SW480 (cell line): ENCODE measurements around the gene KRTAP1-4.
"Not testable (repeated sequence)": the region's sequence is repeated elsewhere in the genome, so short reads cannot be mapped to it uniquely, and the experiment has no call there.

Experiments
- DNase-seq: peaks from one replicate; pipeline ENCODE4 v3.0.0-alpha.2; 2016; ENCODE audit warnings: low spot score

Gene KRTAP1-4, protein sequence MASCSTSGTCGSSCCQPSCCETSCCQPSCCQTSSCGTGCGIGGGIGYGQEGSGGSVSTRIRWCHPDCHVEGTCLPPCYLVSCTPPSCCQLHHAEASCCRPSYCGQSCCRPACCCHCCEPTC

DNA sequence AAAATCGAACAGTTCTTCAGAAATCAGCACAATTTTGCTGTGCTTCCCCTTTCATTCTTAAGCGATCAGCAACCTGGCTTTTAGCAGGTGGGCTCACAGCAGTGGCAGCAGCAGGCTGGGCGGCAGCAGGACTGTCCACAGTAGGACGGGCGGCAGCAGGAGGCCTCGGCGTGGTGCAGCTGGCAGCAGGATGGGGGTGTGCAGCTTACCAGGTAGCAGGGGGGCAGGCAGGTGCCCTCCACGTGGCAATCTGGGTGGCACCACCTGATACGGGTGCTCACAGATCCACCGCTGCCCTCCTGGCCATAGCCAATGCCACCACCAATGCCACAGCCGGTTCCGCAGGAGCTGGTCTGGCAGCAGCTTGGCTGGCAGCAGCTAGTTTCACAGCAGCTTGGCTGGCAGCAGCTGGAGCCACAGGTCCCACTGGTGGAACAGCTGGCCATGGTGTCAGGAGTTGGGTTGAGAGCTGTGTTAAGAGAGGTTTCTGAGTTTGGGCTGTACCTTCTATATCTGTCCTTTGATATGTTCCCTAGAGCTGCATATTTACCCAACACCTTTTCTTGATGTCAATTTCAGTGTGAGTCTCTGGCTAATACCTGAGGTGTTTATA is at the start of gene KRTAP1-4:
KRTAP1-4 (minus strand) TSS at position 563 of the 613 bp plus-strand sequence; CDS start at position 446, 117 bp downstream.
- DNase-seq = no peak

DNA sequence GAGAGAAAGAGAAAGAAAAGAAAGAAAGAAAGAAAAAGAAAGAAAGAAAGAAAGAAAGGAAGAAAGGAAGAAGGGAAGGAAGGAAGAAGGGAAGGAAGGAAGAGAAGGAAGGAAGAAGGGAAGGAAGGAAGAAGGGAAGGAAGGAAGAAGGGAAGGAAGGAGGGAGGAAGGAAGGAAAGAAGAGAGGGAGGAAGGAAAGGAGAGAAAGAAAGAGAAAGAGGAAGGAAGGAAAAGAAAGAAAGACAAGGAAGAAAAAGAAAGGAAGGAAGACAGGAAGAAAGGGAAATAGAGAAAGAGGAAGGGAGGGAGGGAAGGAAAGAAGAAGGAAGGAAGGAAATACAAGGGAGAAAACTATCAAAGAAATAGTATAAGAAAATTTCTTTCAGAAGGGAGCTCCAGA is 46.8 kb upstream of the KRTAP1-4 start:
- DNase-seq = no peak

DNA sequence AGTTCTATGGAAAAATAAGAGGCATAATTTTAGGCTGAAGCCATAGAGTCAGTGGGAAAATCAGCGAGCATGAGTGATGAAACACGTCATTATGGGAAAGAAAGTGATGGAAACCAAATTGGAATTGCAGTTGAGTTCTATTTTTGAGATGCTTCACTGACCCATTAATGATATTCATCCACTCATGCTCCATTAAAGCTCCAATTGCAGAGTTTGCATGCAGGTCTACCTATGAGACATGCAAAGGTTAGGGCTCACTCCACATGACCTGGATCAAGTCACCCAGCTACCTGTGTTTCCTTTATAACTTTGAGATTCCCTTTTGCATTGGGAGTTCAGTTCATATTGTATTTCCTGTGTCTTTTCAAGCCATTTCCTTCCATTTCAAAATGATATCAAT is 43.7 kb upstream of the KRTAP1-4 start:
- no peak for DNase-seq

DNA sequence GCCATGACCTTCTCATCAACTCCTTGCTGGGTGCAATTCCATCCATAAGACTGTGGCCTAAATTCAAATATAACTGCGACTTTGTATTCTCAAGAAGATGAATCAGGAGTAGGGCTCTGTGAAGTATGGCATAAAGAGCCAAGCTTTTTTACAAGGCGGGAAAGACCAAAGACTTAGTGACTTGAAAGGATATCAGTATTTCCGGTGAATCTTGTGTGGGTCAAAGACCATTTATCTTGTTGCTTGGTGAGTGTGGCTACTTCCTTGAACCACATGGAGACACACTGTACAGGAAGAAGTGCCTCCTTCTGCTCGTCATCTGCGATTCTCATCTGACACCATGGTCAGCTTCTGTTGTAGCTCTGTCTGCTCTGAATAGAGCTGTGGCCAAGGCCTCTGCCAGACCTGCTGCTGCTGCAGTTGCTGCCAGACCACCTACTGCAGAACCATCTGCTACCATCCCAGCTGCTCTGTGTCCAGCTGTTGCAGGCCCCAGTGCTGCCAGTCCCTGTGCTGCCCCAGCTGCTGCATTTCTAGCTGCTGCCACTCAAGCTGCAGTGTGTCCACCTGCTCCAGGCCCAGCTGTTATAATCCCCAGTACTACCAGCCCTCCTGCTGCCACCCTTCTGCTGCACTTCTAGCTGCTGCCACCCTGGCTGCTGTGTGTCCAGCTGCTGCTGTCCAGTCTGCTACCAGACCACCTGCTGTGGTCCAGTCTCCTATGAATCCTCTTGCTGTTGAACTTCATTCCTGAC is 41.8 kb upstream of the KRTAP1-4 start:
- DNase-seq = no peak

DNA sequence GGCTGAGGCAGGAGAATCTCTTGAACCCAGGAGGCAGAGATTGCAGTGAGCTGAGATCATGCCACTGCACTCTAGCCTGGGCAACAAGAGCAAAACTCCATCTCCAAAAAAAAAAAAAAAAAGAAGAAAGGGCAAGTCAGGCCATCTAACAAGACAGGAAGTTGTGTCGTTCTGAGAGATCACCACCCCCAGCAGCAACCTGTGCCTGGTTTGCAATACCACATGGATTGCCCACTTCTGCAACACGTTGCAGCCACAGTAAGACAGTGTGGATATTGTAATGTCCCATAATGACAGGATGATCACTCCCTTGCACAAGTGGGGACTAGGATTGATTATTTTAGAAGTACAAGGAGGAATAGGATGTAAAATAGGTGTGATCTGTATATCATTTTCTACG is 39.0 kb upstream of the KRTAP1-4 start:
- no peak for DNase-seq

DNA sequence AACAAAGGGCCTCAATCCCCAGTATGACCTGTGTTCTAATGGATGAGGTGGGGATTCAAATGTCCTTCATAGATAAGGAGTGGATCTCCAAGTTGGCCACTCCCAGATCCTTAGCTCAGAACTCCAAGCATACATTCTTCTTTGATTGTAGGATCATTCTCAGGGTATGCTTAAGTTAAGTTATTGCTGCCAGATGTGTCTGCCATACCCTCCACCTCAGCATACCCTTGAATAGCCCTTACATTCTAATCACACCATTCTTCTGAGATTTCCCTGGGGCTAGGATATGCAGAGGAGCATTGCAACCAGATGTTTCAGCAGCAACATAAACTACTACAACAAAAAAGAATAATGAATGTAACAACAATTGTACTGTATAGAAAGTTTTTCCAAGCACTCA is 37.3 kb upstream of the KRTAP1-4 start:
- no peak for DNase-seq

DNA sequence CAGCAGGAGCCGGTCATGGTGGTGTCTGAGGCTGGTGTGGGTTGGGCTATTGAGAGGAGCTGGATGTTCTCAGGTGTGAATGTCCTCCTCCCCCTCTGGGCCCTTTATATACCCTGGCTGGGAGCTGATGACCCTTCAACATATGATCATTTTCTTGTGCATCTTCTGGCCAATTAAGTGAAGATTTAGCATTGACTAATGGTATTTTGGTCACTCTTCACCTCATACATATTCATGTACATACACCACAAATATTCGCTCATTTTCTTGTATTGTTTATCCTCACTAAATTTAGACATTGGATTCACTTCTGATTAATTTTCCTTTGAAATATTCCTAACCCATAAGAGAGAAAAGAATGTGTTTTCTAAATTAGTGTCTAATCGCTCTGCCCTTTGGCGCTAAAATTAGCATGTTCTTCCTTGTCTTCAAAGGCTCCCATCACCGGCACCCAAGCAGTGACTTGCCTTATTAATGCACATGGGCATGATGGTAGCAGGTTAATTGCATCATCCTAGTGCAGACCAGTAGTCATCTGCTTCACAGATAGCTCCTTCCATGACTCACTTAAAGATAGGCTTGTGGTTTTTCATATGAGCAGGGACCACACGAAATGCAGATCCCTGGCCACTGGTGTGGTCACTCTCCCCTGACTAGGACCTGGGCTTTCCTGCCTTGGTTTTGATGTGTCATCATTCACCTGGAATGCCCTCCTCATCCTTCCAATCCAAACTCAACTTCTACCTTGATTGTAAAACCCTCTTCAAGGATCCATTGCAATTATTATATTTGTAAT is 36.0 kb upstream of the KRTAP1-4 start, which contains the start of gene KRTAP2-4:
KRTAP2-4 (minus strand) TSS at position 51 of the 796 bp plus-strand sequence; CDS start at position 17, 34 bp downstream.
- DNase-seq = peak; percentile 94

DNA sequence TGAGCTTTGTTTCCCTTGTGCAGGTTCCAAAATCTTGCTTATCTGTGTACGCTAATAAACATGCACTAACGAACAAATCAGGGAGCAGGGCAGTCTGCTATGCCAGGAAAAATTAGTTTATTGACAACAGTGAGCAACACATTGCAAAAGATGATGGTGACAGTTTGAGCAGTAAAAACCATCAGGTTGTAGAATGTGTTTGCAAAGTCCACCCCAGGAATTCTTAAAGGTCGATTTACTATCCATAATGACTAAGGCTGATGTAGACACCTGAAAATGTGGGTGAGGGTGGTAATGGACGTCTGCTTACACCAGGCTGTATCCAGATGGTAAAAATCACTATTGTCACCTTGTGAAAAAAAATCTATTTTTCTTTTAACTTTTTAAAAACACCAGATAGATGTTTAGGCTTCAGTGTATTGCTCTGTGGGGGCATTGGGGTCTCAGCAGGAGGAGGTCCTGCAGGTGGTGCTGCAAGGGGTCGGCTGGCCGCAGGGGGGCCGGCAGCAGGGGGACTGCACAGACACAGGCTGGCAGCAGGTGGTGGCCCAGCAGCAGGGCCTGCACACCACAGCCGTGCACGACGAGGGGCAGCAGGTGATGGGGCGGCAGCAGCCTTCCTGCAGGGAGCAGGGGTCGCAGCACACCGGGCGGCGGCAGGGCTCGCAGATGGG is 35.2 kb upstream of the KRTAP1-4 start:
- not testable (repeated sequence) for DNase-seq

DNA sequence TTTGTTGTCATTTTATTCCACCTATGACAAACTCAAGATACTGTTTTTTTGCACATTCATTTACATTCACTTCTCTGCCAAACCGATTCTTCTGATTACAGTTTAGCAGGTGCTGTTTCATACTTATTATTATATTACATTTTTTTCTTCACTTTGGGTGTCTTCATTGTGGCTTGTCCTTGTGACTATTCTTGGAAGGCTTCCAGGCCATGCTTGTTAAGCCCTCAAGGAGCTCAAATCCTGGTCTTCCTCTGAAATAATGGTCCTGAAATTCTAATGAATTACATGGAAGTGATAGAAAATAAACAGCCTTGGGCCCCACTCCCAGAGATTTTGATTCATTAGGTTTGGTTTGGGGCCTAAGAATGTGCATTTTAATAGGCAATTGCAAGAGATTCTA is 34.3 kb upstream of the KRTAP1-4 start:
- no peak for DNase-seq

DNA sequence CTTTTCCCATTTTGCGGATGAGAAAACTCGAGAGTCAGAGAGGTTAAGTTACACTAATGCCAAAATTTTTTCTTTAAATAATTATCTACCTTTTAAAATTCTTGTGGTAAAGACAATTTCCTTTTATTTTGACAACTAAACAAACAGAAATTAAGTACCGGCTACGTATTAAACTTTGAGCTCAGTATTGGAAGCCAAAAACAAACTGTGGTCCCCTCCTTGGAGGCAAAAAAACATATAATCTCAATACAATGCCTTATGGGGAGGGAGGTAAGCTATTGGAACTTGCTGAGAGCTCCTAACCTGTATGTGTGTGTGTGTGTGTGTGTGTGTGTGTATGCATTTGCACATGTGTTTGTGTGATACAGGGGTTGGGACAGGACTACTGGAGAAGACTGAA is 33.5 kb upstream of the KRTAP1-4 start:
- DNase-seq = no peak

DNA sequence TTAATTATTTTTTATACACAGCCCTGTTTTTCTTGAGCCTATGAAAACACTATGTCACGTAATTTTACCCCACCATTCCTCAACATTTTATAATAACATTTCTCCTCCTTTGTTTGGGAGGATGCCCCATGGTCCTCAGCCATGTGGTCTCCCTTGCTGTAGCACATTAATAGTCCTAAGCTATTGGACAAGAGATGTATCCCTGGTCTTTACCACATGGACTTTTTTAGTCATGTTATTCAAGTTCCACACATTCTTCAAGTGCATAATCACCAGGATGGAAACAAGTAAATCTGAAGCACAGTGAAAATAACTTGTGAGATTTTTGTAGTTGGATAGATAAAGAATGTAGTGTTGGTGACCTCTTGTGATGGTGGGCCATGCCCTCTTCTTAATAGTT is 32.0 kb upstream of the KRTAP1-4 start:
- peak; percentile 40 for DNase-seq

DNA sequence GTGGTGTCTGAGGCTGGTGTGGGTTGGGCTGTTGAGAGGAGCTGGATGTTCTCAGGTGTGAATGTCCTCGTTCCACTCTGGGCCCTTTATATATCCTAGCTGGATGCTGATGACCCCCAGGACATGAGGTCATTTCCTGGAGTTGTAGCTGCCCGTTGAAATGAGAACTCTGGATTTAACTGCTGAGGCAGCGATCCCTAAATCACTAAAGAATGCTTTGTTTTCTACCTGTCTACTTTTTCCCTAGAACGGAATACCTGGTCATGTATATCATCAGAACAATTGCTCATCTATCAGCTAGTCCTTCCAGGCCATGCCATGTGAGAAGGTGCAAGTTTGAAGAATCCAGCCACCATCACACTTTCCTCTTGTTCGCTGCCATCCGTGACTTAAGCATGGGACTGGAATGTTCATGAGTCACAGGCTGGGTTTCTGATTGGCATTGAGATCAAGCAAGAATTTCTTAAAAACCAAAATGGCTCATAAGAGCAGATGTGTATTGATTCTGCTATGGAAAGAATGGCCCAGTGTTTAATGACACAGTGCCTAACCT is 30.1 kb upstream of the KRTAP1-4 start, which contains the start of gene KRTAP2-3:
KRTAP2-3 (minus strand) TSS at position 63 of the 553 bp plus-strand sequence. CDS start 64 bp downstream, outside the sequence.
- peak; percentile 81 for DNase-seq

DNA sequence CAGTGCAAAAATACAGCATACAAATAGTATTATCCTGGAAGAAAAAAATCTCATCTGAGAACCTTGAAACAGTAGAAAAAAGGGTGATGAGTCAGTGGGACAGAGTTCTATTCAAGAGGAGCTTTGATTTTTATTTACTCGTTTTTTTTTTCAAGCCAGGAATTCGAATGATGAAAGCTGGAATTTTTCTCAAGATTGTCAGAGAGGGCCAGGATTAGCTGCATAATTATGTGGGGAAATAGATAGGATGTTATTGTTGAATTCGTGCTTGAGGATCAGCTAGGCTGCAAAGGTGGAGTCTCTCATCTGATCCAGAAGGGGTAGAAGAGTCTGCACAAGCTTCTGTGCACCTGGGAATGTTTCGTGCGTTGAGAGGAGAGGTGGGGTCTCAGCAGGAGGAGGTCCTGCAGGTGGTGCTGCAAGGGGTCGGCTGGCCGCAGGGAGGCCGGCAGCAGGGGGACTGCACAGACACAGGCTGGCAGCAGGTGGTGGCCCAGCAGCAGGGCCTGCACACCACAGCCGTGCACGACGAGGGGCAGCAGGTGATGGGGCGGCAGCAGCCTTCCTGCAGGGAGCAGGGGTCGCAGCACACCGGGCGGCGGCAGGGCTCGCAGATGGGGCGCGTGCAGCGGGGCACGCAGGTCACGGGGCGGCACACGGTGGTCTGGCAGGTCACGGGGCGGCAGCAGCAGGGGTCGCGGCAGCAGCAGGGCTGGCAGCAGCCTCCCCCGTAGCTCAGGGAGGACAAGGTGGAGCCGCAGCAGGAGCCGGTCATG is 29.5 kb upstream of the KRTAP1-4 start:
- DNase-seq = peak; percentile 60

DNA sequence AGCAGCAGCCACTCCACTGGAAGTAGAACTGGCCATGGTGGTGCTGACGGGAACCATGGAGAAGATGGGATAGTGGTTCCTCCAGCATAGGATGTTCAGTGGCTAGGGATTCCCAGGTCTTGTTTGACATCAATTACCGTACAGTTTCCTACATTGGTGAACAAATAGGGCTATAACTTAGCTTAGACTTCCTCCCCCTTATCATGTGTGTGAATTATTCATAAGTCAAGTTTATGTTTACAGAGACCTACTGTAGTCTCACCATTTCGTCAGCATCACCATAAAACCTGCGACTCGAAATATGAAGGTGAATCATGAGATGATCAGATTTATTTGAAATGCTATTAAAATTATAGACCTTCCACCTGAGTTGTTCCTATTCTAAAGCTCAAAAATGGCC is 28.7 kb upstream of the KRTAP1-4 start:
- DNase-seq = no peak

DNA sequence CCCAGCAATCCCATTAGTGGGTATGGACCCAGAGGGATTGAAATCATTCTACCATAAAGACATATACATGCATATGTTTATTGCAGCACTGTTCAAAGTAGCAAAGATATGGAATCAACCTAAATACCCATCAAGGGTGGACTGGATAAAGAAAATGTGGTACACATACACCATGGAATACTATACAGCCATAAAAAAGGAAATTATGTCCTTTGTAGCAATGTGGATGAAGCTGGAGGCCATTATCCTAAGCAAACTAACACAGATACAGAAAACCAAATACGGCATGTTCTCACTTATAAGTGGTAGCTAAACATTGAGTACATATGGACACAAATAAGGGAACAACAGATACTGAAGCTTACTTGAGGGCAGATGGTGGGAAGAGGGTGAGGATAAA is 27.6 kb upstream of the KRTAP1-4 start:
- DNase-seq = no peak

DNA sequence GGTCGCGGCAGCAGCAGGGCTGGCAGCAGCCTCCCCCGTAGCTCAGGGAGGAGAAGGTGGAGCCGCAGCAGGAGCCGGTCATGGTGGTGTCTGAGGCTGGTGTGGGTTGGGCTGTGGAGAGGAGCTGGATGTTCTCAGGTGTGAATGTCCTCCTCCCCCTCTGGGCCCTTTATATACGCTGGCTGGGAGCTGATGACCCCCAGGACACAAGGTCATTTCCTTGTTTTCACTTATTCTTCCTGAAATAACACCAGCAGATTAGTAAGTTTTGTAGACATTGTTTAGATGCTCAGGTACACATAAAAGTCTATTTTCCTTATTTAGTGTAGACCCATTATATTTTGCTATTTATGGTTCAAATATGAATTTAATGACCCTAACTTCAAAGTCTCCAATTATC is 25.1 kb upstream of the KRTAP1-4 start, which contains the start of gene KRTAP2-2:
KRTAP2-2 (minus strand) TSS at position 101 of the 400 bp plus-strand sequence; CDS start at position 82, 19 bp downstream.
- not testable (repeated sequence) for DNase-seq

DNA sequence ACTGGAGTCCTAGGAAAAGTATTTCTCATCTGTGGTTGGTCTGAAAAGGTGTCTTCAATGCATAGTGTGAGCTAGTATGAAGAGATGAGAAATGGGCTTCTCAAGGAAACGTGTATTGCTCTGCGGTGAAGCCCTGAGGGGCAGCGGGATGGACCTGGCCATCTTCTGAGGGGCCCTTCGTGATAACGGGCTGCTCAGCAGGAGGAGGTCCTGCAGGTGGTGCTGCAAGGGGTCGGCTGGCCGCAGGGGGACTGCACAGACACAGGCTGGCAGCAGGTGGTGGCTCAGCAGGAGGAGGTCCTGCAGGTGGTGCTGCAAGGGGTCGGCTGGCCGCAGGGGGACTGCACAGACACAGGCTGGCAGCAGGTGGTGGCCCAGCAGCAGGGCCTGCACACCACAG is 24.6 kb upstream of the KRTAP1-4 start:
- DNase-seq = not testable (repeated sequence)

DNA sequence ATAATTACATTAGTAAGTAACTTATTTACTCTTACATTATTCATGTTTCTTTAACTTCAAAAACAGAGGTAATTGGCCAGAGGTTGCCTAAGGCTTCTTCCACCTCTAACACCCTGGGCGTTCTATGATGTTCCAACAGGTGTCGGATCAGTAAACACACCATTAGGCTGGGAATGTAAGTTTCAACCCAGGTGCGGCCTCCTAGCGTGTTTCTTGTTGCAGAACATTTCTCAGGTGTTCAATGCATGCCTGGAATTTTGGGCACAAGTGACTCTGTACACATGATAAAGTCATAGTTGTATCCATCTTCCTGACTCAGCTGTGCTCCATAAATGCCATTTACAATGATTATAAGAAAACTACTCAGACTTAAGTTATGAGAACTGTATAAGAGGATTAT is 24.0 kb upstream of the KRTAP1-4 start:
- DNase-seq = no peak

DNA sequence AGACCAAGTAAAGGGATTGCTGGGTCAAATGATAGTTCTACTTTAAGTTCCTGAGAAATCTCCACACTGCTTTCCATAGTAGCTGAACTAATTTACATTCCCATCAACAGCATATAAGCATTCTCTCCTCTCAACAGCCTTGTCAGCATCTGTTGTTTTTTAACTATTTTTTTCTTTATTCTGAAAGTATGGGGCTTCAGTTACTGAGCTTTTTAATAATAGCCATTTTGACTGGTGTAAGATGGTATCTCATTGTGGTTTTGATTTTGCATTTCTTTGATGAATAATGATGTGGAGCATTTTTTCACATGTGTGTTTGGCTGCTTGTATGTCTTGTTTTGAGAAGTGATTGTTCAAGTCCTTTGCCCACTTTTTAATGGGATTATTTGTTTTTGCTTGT is 22.6 kb upstream of the KRTAP1-4 start:
- DNase-seq = no peak

DNA sequence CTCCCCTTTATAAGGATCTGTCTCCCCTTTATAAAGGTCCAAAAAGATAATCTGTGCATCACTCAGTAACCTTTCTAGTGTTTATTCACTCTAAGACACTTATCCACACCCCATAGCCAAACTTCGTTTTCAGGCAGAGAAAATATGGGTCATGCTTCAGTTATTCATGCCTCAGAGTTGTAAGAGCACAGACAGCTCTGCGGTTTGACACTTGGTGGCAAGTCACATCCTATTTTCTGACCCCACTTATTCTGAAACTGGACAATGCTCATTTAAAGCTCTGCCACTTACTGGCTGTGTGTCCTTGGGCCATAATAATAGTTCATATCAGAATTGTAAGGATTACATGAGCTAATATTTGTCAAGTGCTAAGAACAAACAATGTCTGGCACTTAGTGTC is 19.1 kb upstream of the KRTAP1-4 start:
- DNase-seq = no peak

DNA sequence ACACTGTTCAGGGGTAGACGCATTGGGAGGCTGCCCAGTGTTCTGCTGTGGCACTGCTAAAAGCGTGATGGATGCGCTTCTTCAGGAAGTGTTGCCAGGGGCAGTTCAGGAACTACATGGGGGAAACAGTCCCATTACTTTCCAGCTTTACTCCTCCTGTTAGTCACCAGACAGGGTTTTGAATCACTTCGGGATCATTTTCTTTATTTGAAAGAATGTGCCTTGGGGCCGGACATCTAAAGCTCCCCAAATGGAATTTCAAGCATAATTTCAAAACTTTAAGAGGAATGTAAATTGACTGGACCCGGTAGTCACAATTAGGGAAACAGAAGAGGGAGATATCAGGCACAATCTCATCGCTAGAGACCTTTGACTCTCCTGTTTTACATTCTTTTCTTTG is 18.4 kb upstream of the KRTAP1-4 start:
- no peak for DNase-seq
